Adrenal gland (tissue), 12 donors: ENCODE measurements around the gene PTX3. TPM values are rescaled to one million over a fixed set of nuclear protein-coding genes. Genes with fewer than 3 reads are reported as not detected.

ENCODE experiments used
- DNase-seq, 7 donors: peaks; one replicate each; pipeline ENCODE4 v3.0.0-alpha.2; 2019 to 2020
- H3K27ac ChIP-seq, 5 donors: fragments of 200-600 bp; sonication (generic) in 4 of 5; 1 replicate in 3 of 5; 2 replicates in 2 of 5; pipeline versions ENCODE4 v1.5.1 to v1.8.0; 2016 to 2020; ENCODE audit warnings: mild to moderate bottlenecking in 1 of 5
- H3K27me3 ChIP-seq: fragments of 200-600 bp; 2 replicates; pipeline ENCODE4 v1.8.0; 2021
- H3K36me3 ChIP-seq, 2 donors: fragments of 200-600 bp; replicated peaks in 1 of 2; 1 replicate in 1 of 2; 2 replicates in 1 of 2; pipeline versions ENCODE4 v1.5.1 to v1.8.0; 2018 to 2022
- H3K4me1 ChIP-seq, 2 donors: fragments of 200-600 bp; replicated peaks in 1 of 2; 1 replicate in 1 of 2; 2 replicates in 1 of 2; pipeline versions ENCODE4 v1.5.1 to v1.8.0; 2018 to 2021
- H3K4me3 ChIP-seq, 4 donors: fragments of 200-600 bp; sonication (generic) in 3 of 4; one replicate each; pipeline ENCODE4 v1.5.1; 2016 to 2018
- H3K9me3 ChIP-seq, 3 donors: fragments of 200-600 bp; sonication (generic) in 1 of 3; replicated peaks in 1 of 3; 1 replicate in 2 of 3; 2 replicates in 1 of 3; pipeline versions ENCODE4 v1.5.1 to v1.8.0; 2016 to 2021
- POLR2A ChIP-seq, 2 donors: fragments of 450-650 bp; IDR thresholded peaks; one replicate each; pipeline ENCODE4 v1.6.1; 2017; ENCODE audit warnings: antibody characterized with exemption in 2 of 2, mild to moderate bottlenecking in 2 of 2, moderate library complexity in 1 of 2
- WGBS, 4 donors: extraction: QIAGEN DNeasy Blood & Tissue Kit in 2 of 4; methylation state at CpG; one replicate each; pipeline versions ENCODE4 v1.1.5 to v1.1.7; 2013 to 2017; 5-methylcytosine and 5-hydroxymethylcytosine counted together
- intact Hi-C, 2 donors: fragments of 100-400 bp; cut with DNase I; formaldehyde crosslinking; loops; one replicate each; pipeline versions ENCODE4 v1.14.1 to v1.15.0; 2022 to 2023
- polyA plus RNA-seq, 3 donors: library from polyadenylated mRNA; stranded (reverse); fragments of 200-250 nt in 2 of 3; fragments of 350-450 nt in 1 of 3; fragmentation: Illumina TruSeq in 1 of 3; extraction: RNeasy Lipid Tissue Mini Kit (QIAGEN cat#74804) in 1 of 3; gene quantifications; one replicate each; pipeline ENCODE4 v1.2.3, GENCODE V29; 2013 to 2014
- total RNA-seq, 9 donors: library from RNA; depleted of rRNA in 4 of 9; stranded (reverse); fragments of >200 nt in 4 of 9; fragments of 120-200 nt in 1 of 9; fragmentation: NEBNext Ultra II Directional in 1 of 9; extraction: Animal tissue kit (Norgen Biotek cat#: 25700) in 1 of 9; gene quantifications; one replicate each; pipeline versions ENCODE4 v1.1.0 to v1.2.4, GENCODE V29; 2013 to 2023
- TF ChIP-seq, protein P1 (sequence below), 6 experiments: fragments of 450-650 bp in 4 of 6; fragments of 200-600 bp in 2 of 6; sonication (generic) in 1 of 6; IDR thresholded peaks; 1 replicate in 5 of 6; 2 replicates in 1 of 6; pipeline versions ENCODE4 v1.5.1 to v1.8.0; 2016 to 2021; ENCODE audit warnings: antibody characterized with exemption in 6 of 6, mild to moderate bottlenecking in 2 of 6, moderate library complexity in 1 of 6
- donor health status: healthy with polysubstance abuse.
- donor health status: Bipolar disorder and iron deficiency.
- donor health status: DM: yes; HTN: yes; CAD: no.
- donor health status: DM: no; HTN: no; CAD: no.
- donor health status: DM: no; HTN: no; CAD: no.
- donor health status: DM: yes; HTN: yes; CAD: no.

Gene PTX3
- total and polyA plus RNA-seq, 12 donors: 0.12 to 21.8 (median 3.8) TPM

DNA sequence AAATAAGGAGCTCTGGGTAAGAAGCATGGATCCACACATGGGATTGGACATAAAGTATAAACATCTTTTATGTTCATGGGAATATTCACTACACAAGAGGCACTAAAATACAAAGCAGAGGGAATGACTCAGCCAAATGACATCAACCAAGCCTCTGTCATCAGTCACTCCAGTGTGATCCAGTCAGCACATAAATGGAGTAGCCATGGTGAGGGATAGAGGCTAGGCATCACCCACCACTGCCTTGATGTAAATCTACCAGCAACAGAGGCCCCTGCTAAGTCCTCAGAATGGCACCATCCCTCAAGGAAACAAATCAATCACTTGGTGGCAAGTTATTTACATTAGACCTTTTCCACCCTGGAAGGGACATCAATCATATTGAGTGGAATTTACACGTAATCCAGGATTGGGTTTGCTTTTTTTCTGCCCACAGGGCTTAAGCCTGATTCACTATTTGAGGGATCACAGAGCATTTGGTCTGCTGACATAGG is 39.3 kb downstream of the PTX3 start:
- WGBS, 4 donors: 55 to 75% (median 64%) methylated on average over 1 of the region's 1 CpG
- H3K27me3 ChIP-seq: no peaks in the 10 kb centered on the region
- no peaks in the 10 kb centered on the region for H3K9me3 ChIP-seq
- no peak for TF ChIP-seq POLR2A (IDR thresholded peaks at IDR 0.05)
- TF ChIP-seq, protein P1, sequence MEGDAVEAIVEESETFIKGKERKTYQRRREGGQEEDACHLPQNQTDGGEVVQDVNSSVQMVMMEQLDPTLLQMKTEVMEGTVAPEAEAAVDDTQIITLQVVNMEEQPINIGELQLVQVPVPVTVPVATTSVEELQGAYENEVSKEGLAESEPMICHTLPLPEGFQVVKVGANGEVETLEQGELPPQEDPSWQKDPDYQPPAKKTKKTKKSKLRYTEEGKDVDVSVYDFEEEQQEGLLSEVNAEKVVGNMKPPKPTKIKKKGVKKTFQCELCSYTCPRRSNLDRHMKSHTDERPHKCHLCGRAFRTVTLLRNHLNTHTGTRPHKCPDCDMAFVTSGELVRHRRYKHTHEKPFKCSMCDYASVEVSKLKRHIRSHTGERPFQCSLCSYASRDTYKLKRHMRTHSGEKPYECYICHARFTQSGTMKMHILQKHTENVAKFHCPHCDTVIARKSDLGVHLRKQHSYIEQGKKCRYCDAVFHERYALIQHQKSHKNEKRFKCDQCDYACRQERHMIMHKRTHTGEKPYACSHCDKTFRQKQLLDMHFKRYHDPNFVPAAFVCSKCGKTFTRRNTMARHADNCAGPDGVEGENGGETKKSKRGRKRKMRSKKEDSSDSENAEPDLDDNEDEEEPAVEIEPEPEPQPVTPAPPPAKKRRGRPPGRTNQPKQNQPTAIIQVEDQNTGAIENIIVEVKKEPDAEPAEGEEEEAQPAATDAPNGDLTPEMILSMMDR (IDR thresholded peaks at IDR 0.05): no peak
- H3K36me3 ChIP-seq: no peaks in the 10 kb centered on the region
- DNase-seq: no peak
- H3K27ac ChIP-seq: no peak overlapping the region
- intact Hi-C loops: no loop called here
- no peak overlapping the region for H3K4me3 ChIP-seq
- H3K4me1 ChIP-seq: no peaks in the 10 kb centered on the region

DNA sequence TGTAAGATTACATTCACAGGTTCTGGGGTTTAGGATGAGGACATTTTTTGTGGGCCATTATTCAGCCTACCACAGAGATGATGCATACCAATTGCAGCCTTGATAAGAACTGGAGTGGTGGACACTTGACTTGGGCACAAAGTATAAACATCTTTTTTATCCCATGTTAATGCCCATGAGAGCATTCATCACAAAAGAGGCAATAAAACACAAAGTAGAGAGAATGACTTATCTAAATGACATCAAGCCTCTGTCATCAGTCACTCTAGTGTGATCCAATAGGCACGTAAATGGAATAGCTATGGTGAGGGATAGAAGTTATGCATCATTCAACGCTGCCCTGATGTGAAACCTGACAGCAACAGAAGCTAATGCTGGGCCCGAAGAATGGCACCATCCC is 40.8 kb downstream of the PTX3 start:
- H3K27me3 ChIP-seq: no peaks in the 10 kb centered on the region
- no peak for DNase-seq
- H3K27ac ChIP-seq: no peak overlapping the region
- TF ChIP-seq, protein P1 (IDR thresholded peaks at IDR 0.05): no peak
- no peak for TF ChIP-seq POLR2A (IDR thresholded peaks at IDR 0.05)
- intact Hi-C loops: no loop called here
- H3K36me3 ChIP-seq: no peaks in the 10 kb centered on the region
- no peaks in the 10 kb centered on the region for H3K9me3 ChIP-seq
- no peaks in the 10 kb centered on the region for H3K4me1 ChIP-seq
- WGBS, 4 donors: 65 to 89% (median 79%) methylated on average over 3 of the region's 3 CpGs
- H3K4me3 ChIP-seq: no peak overlapping the region

DNA sequence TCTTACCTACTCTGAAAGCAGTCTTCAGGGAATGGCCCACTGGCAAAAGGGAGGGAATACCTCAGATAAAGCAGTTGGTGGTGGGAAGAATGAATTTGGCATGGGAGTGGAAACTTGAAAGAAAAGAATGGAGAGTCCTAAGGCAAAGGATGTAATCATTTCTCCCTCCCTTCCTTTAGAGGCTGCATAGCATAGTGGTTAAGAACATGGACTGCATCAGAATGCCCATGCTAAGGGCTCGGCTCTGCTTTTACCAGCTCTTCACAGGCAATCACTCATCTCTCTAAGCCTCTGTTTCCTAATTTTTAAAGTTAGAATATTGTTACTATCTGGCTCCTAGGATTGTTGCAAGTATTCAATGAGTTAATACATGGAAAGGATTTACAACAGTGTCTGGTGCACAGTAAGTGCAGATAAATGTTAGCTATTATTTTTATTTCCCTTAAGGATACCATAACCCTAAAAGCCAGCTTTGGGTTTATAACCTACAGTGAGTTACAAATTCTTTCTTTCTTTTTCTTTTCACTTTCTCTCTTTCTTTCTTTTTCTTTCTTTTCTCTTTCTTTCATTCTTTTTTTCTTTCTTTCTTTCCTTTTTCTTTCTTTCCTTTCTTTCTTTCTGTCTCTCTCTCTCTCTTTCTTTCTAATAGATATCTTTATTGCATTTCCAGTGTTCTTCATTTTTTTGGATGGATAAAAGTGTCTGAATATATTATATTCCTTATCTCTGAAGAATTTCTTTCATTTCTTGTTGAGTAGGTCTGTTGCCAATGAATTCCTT is 43.0 kb downstream of the PTX3 start:
- Histone ChIP-seq H3K36me3 (no peaks in the 10 kb centered on the region), H3K27me3 (no peaks in the 10 kb centered on the region), H3K4me1 (no peaks in the 10 kb centered on the region), H3K9me3 (no peaks in the 10 kb centered on the region), H3K27ac (no peak overlapping the region), H3K4me3 (no peak overlapping the region)
- 78 to 93% (median 89%) methylated on average over 1 of the region's 1 CpG for WGBS, 4 donors
- intact Hi-C loops: no loop called here
- TF ChIP-seq POLR2A (IDR thresholded peaks at IDR 0.05): no peak
- TF ChIP-seq, protein P1 (IDR thresholded peaks at IDR 0.05): no peak
- no peak for DNase-seq

DNA sequence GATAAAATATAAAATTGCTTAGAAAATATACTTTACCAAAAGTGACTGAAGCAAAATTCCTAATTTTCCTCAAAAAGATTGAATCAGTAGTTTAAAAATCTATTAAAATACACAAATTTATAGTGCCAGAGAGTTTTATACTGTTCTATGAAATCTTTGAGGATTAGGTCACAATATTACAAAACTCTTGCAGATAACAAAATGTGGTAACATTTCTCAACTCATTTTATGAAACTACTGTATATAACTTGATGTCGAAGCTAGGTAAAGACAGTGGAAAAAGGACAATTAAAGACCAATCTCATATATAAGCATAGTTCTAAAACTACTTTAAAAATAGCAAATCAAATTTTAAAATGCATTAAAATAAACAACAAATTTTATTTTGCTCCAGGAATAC is 50.7 kb downstream of the PTX3 start:
- Histone ChIP-seq H3K27me3 (no peaks in the 10 kb centered on the region), H3K4me3 (no peak overlapping the region), H3K27ac (no peak overlapping the region), H3K9me3 (peaks cover 0 to 6% (median 0%) of the 10 kb centered on the region in 3 donors), H3K36me3 (no peaks in the 10 kb centered on the region), H3K4me1 (peaks cover 2 to 12% of the 10 kb centered on the region in 2 donors)
- 21 to 69% (median 59%) methylated on average over 1 of the region's 1 CpG for WGBS, 4 donors
- intact Hi-C loops: no loop called here
- no peak for DNase-seq
- TF ChIP-seq, protein P1 (IDR thresholded peaks at IDR 0.05): no peak
- no peak for TF ChIP-seq POLR2A (IDR thresholded peaks at IDR 0.05)
